DND-41 (cell line): ENCODE measurements around the gene DESI1.

Experiments
- ATAC-seq: fragments of 200-7000 bp; cut with Tn5 transposase; 3 replicates; pipeline ENCODE4 v1.9.1; 2021; ENCODE audit warnings: low read depth; ENCODE audit not compliant: insufficient read depth
- DNase-seq: peaks from one replicate; pipeline ENCODE4 v3.0.0-alpha.2; 2020
- H2AFZ ChIP-seq: 2 replicates; pipeline ENCODE4 v1.6.0; 2012; ENCODE audit warnings: low read depth, low read length
- H3K27ac ChIP-seq: 2 replicates; pipeline ENCODE4 v1.5.1; 2012; ENCODE audit warnings: low read length, inconsistent platforms
- H3K27me3 ChIP-seq: fragments of 200-600 bp; sonication (generic); 2 replicates; pipeline ENCODE4 v1.6.0; 2012; ENCODE audit warnings: low read length, mild to moderate bottlenecking, inconsistent platforms; ENCODE audit not compliant: insufficient read depth, poor library complexity
- H3K36me3 ChIP-seq: 2 replicates; pipeline ENCODE4 v1.5.1; 2012; ENCODE audit warnings: low read length, inconsistent platforms; ENCODE audit not compliant: insufficient read depth
- H3K4me1 ChIP-seq: 2 replicates; pipeline ENCODE4 v1.5.1; 2012; ENCODE audit warnings: mild to moderate bottlenecking, low read length; ENCODE audit not compliant: insufficient read depth
- H3K4me2 ChIP-seq: 2 replicates; pipeline ENCODE4 v1.6.0; 2012; ENCODE audit warnings: mild to moderate bottlenecking, moderate library complexity, low read length, inconsistent platforms; ENCODE audit not compliant: insufficient read depth
- H3K4me3 ChIP-seq, 2 experiments: fragments of 200-600 bp in 1 of 2; shearing (Covaris generic) in 1 of 2; 2 replicates each; pipeline ENCODE4 v1.5.1; 2012 to 2016; ENCODE audit warnings: inconsistent platforms in 2 of 2, low read length in 2 of 2, mild to moderate bottlenecking in 2 of 2, low read depth in 1 of 2, moderate library complexity in 1 of 2
- H3K79me2 ChIP-seq: 2 replicates; pipeline ENCODE4 v1.6.0; 2012; ENCODE audit warnings: low read length, inconsistent platforms; ENCODE audit not compliant: insufficient read depth
- H3K9ac ChIP-seq: 2 replicates; pipeline ENCODE4 v1.6.0; 2012; ENCODE audit warnings: low read depth, mild to moderate bottlenecking, inconsistent platforms, low read length, moderate library complexity
- H3K9me3 ChIP-seq: 2 replicates; pipeline ENCODE4 v1.5.1; 2012; ENCODE audit warnings: low read length, moderate library complexity, mild to moderate bottlenecking, inconsistent platforms; ENCODE audit not compliant: insufficient read depth, severe bottlenecking
- H4K20me1 ChIP-seq: 2 replicates; pipeline ENCODE4 v1.6.0; 2012; ENCODE audit warnings: low read length; ENCODE audit not compliant: insufficient read depth
- CTCF ChIP-seq: IDR thresholded peaks from 2 replicates; pipeline ENCODE4 v1.5.1; 2012; ENCODE audit warnings: borderline replicate concordance, low read length, moderate library complexity, mild to moderate bottlenecking; ENCODE audit not compliant: poor library complexity, severe bottlenecking; ENCODE audit errors: extremely low read depth
- EZH2 ChIP-seq: IDR thresholded peaks from 3 replicates; pipeline ENCODE4 v1.6.1; 2012; ENCODE audit warnings: borderline replicate concordance, low read depth, mild to moderate bottlenecking, moderate library complexity, low read length, inconsistent platforms; ENCODE audit not compliant: severe bottlenecking

Gene DESI1

GRCh38 chr22:41565403-41566054, 55.3 kb downstream of the DESI1 start:
- DNase-seq: peak; percentile 18
- H2AFZ ChIP-seq: no peak overlapping the region

GRCh38 chr22:41564563-41564962, 56.3 kb downstream of the DESI1 start:
- H2AFZ ChIP-seq: no peak overlapping the region
- no peaks in the 10 kb centered on the region for H3K9me3 ChIP-seq
- TF ChIP-seq EZH2: no peak
- no peak for TF ChIP-seq CTCF
- ATAC-seq (no peak), DNase-seq (no peak)
- H3K9ac ChIP-seq: no peak overlapping the region
- H3K4me1 ChIP-seq: no peaks in the 10 kb centered on the region
- no peak overlapping the region for H3K4me2 ChIP-seq
- 0 out of 2 replicates have a peak, but pooled peaks cover 3% of the 10 kb centered on the region for H4K20me1 ChIP-seq
- no peak overlapping the region for H3K4me3 ChIP-seq
- H3K27me3 ChIP-seq: peaks cover 20% of the 10 kb centered on the region
- no peaks in the 10 kb centered on the region for H3K36me3 ChIP-seq
- H3K79me2 ChIP-seq: no peaks in the 10 kb centered on the region
- H3K27ac ChIP-seq: no peak overlapping the region

More at GRCh38 chr22:41565403-41566054, 55.3 kb downstream of the DESI1 start:
- peak; percentile 69 for ATAC-seq
- Histone ChIP-seq H4K20me1 (0 out of 2 replicates have a peak, but pooled peaks cover 3% of the 10 kb centered on the region), H3K9ac (no peak overlapping the region), H3K27ac (no peak overlapping the region), H3K9me3 (no peaks in the 10 kb centered on the region), H3K4me1 (no peaks in the 10 kb centered on the region), H3K4me2 (no peak overlapping the region), H3K36me3 (no peaks in the 10 kb centered on the region), H3K4me3 (no peak overlapping the region), H3K79me2 (no peaks in the 10 kb centered on the region), H3K27me3 (peaks cover 13% of the 10 kb centered on the region)
- TF ChIP-seq CTCF (no peak), EZH2 (no peak)

GRCh38 chr22:41563051-41563711, 57.7 kb downstream of the DESI1 start:
- H2AFZ ChIP-seq: no peak overlapping the region
- ATAC-seq (no peak), DNase-seq (no peak)
- no peak overlapping the region for H3K27ac ChIP-seq
- no peaks in the 10 kb centered on the region for H3K36me3 ChIP-seq
- H4K20me1 ChIP-seq: 0 out of 2 replicates have a peak, but pooled peaks cover 3% of the 10 kb centered on the region
- TF ChIP-seq CTCF: no peak
- no peak for TF ChIP-seq EZH2
- H3K79me2 ChIP-seq: no peaks in the 10 kb centered on the region
- H3K4me3 ChIP-seq: no peak overlapping the region
- peaks cover 20% of the 10 kb centered on the region for H3K27me3 ChIP-seq
- H3K4me2 ChIP-seq: no peak overlapping the region
- H3K9me3 ChIP-seq: no peaks in the 10 kb centered on the region
- H3K4me1 ChIP-seq: no peaks in the 10 kb centered on the region
- no peak overlapping the region for H3K9ac ChIP-seq
